Loucy (cell line): ENCODE measurements around the gene CHI3L1.

ENCODE experiments used
- EZH2phosphoT487 ChIP-seq: fragments of 200-600 bp; IDR thresholded peaks from 2 replicates; pipeline ENCODE4 v1.6.1; 2018; ENCODE audit warnings: antibody characterized with exemption, mild to moderate bottlenecking, moderate library complexity, borderline replicate concordance
- TF ChIP-seq, protein P1 (sequence below): fragments of 200-600 bp; sonication (generic); conservative IDR thresholded peaks from 2 replicates; pipeline ENCODE4 v1.5.1; 2014; ENCODE audit warnings: mild to moderate bottlenecking, antibody characterized with exemption, low read length

- TF ChIP-seq, protein P1, sequence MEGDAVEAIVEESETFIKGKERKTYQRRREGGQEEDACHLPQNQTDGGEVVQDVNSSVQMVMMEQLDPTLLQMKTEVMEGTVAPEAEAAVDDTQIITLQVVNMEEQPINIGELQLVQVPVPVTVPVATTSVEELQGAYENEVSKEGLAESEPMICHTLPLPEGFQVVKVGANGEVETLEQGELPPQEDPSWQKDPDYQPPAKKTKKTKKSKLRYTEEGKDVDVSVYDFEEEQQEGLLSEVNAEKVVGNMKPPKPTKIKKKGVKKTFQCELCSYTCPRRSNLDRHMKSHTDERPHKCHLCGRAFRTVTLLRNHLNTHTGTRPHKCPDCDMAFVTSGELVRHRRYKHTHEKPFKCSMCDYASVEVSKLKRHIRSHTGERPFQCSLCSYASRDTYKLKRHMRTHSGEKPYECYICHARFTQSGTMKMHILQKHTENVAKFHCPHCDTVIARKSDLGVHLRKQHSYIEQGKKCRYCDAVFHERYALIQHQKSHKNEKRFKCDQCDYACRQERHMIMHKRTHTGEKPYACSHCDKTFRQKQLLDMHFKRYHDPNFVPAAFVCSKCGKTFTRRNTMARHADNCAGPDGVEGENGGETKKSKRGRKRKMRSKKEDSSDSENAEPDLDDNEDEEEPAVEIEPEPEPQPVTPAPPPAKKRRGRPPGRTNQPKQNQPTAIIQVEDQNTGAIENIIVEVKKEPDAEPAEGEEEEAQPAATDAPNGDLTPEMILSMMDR: no peak
- TF ChIP-seq EZH2phosphoT487: no peak
Measured at GRCh38 chr1:203168256-203168786, 18.2 kb downstream of the CHI3L1 start.
